Mucosa of gallbladder (tissue), 1 donor: Measurements from ENCODE around the gene RFPL2. TPM values are rescaled to one million over a fixed set of nuclear protein-coding genes. Genes with fewer than 3 reads are reported as not detected.
"Not testable (repeated sequence)": the region's sequence is repeated elsewhere in the genome, so short reads cannot be mapped to it uniquely, and the experiment has no call there.

Experiments
- DNase-seq: peaks from one replicate; pipeline ENCODE4 v3.0.0-alpha.2; 2020; ENCODE audit warnings: low spot score
- total RNA-seq: library from RNA; stranded (reverse); gene quantifications from one replicate; pipeline ENCODE4 v1.2.1, GENCODE V29; 2021
- donor health status: DM: no; HTN: no; CAD: no.

The RFPL2 gene
- total RNA-seq, 1 donor from 2014 or later: 0.14 TPM

- no peak for DNase-seq
Measured at GRCh38 chr22:32164075-32164860, 40.6 kb downstream of the RFPL2 start.

- DNase-seq: not testable (repeated sequence)
Measured at GRCh38 chr22:32160411-32160810, 44.5 kb downstream of the RFPL2 start.

- no peak for DNase-seq
Measured at GRCh38 chr22:32158712-32159533, 46.0 kb downstream of the RFPL2 start, which contains the start of gene C22orf42. C22orf42 (minus strand) TSS chr22:32159303; CDS start chr22:32159215, 88 bp downstream.

GRCh38 chr22:32157632-32158031 lies 47.2 kb downstream of the RFPL2 start:
- DNase-seq: not testable (repeated sequence)

- not testable (repeated sequence) for DNase-seq
Measured at GRCh38 chr22:32154727-32155126, 50.1 kb downstream of the RFPL2 start.

- DNase-seq: not testable (repeated sequence)
Measured at GRCh38 chr22:32151641-32152040, 53.2 kb downstream of the RFPL2 start.

GRCh38 chr22:32150647-32151046 lies 54.2 kb downstream of the RFPL2 start:
- DNase-seq: not testable (repeated sequence)

GRCh38 chr22:32148372-32148771 lies 56.5 kb downstream of the RFPL2 start:
- not testable (repeated sequence) for DNase-seq

GRCh38 chr22:32147128-32147527 lies 57.7 kb downstream of the RFPL2 start:
- DNase-seq: not testable (repeated sequence)

GRCh38 chr22:32144496-32145274 lies 60.2 kb downstream of the RFPL2 start:
- no peak for DNase-seq

GRCh38 chr22:32142600-32142999 lies 62.3 kb downstream of the RFPL2 start:
- no peak for DNase-seq

GRCh38 chr22:32140688-32141087 lies 64.2 kb downstream of the RFPL2 start:
- not testable (repeated sequence) for DNase-seq

Other genes starting within 250 kb of the RFPL2 start
- gene SLC5A1, start 161.8 kb downstream of the RFPL2 start, total RNA-seq: 134 TPM
- gene C22orf42, start 45.8 kb downstream of the RFPL2 start, total RNA-seq: not detected
- gene SLC5A4, start 50.3 kb upstream of the RFPL2 start, total RNA-seq: 0.81 TPM
- not detected for gene RFPL3, start 152.8 kb upstream of the RFPL2 start, total RNA-seq
- gene RTCB, start 207.2 kb upstream of the RFPL2 start, total RNA-seq: 62.8 TPM